ENCODE results near the gene CENPE. TPM values are rescaled to one million over a fixed set of nuclear protein-coding genes. Genes with fewer than 3 reads are reported as not detected.

Gene CENPE
- total and polyA plus RNA-seq, 8 donors, result 2.5 to 34.4 (median 12.0) TPM

GRCh38 chr4:103152381-103152780 is 45.8 kb downstream of the CENPE start:
- no peaks in the 10 kb centered on the region for H3K27me3 ChIP-seq
- no peak overlapping the region for H3K27ac ChIP-seq
- no peaks in the 10 kb centered on the region for H3K4me1 ChIP-seq
- H3K36me3 ChIP-seq, result no peaks in the 10 kb centered on the region
- H3K9me3 ChIP-seq, result peaks cover 0 to 8% of the 10 kb centered on the region in 2 donors
- H3K4me3 ChIP-seq, result no peak overlapping the region
- intact Hi-C loops (cut with DNase I), result no loop called here
- ATAC-seq (no peak), DNase-seq (no peak)
- TF ChIP-seq CTCF (IDR thresholded peaks at IDR 0.05), result no peak

- H3K36me3 ChIP-seq, result no peaks in the 10 kb centered on the region
- H3K27me3 ChIP-seq, result no peaks in the 10 kb centered on the region
- TF ChIP-seq CTCF (IDR thresholded peaks at IDR 0.05), result no peak
- H3K9me3 ChIP-seq, result peaks cover 0 to 5% of the 10 kb centered on the region in 2 donors
- intact Hi-C loops (cut with DNase I), result no loop called here
- H3K4me1 ChIP-seq, result no peaks in the 10 kb centered on the region
- no peak overlapping the region for H3K4me3 ChIP-seq
- DNase-seq (no peak), ATAC-seq (no peak)
- no peak overlapping the region for H3K27ac ChIP-seq
Measured at GRCh38 chr4:103150677-103151076, 47.5 kb downstream of the CENPE start.

- Histone ChIP-seq H3K27me3 (no peaks in the 10 kb centered on the region), H3K4me1 (no peaks in the 10 kb centered on the region), H3K9me3 (no peaks in the 10 kb centered on the region), H3K4me3 (no peak overlapping the region), H3K27ac (no peak overlapping the region), H3K36me3 (no peaks in the 10 kb centered on the region)
- no peak for DNase-seq
- intact Hi-C loops (cut with DNase I), result no loop called here
- no peak for ATAC-seq
- TF ChIP-seq CTCF (IDR thresholded peaks at IDR 0.05), result no peak
Measured at GRCh38 chr4:103144926-103145325, 53.2 kb downstream of the CENPE start.

- Histone ChIP-seq H3K27ac (peak overlapping the region in 1 of 2 donors; percentile 57), H3K27me3 (no peaks in the 10 kb centered on the region), H3K36me3 (no peaks in the 10 kb centered on the region), H3K4me1 (no peaks in the 10 kb centered on the region), H3K9me3 (no peaks in the 10 kb centered on the region), H3K4me3 (no peak overlapping the region)
- ATAC-seq, result no peak
- no peak for TF ChIP-seq CTCF (IDR thresholded peaks at IDR 0.05)
- intact Hi-C loops (cut with DNase I), result no loop called here
- no peak for DNase-seq
Measured at GRCh38 chr4:103137446-103137827, 60.7 kb downstream of the CENPE start.

- H3K36me3 ChIP-seq, result no peaks in the 10 kb centered on the region
- TF ChIP-seq CTCF (IDR thresholded peaks at IDR 0.05), result no peak
- ATAC-seq (no peak), DNase-seq (no peak)
- no peaks in the 10 kb centered on the region for H3K27me3 ChIP-seq
- H3K9me3 ChIP-seq, result no peaks in the 10 kb centered on the region
- H3K4me1 ChIP-seq, result no peaks in the 10 kb centered on the region
- H3K27ac ChIP-seq, result peak overlapping the region in 1 of 2 donors; percentile 57
- no peak overlapping the region for H3K4me3 ChIP-seq
- intact Hi-C loops (cut with DNase I), result no loop called here
Measured at GRCh38 chr4:103136671-103137445, 61.3 kb downstream of the CENPE start.
